ENCODE measurements around the gene PID1.

DNA sequence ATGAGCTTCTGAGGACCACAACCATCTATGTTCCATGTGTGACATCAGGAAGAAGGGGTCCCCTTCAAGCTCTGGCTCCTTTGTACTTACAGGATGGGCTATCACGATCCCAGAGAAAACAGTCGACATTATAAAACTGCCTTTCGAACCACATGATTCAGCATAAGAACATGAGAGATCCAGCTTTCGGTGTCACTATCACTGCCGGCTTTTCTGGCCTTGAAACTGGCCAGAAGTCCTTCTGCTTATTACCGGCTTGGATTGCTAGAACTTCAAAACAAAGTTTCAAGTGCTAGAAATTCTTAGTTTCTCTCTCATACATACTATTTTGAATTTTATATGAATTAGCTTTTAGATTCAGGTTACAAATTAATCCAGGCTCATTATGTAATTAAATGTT is 138.9 kb downstream of the PID1 start:
- no peak for TF ChIP-seq POLR2A (IDR thresholded peaks at IDR 0.05)
- TF ChIP-seq, protein P1, sequence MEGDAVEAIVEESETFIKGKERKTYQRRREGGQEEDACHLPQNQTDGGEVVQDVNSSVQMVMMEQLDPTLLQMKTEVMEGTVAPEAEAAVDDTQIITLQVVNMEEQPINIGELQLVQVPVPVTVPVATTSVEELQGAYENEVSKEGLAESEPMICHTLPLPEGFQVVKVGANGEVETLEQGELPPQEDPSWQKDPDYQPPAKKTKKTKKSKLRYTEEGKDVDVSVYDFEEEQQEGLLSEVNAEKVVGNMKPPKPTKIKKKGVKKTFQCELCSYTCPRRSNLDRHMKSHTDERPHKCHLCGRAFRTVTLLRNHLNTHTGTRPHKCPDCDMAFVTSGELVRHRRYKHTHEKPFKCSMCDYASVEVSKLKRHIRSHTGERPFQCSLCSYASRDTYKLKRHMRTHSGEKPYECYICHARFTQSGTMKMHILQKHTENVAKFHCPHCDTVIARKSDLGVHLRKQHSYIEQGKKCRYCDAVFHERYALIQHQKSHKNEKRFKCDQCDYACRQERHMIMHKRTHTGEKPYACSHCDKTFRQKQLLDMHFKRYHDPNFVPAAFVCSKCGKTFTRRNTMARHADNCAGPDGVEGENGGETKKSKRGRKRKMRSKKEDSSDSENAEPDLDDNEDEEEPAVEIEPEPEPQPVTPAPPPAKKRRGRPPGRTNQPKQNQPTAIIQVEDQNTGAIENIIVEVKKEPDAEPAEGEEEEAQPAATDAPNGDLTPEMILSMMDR (IDR thresholded peaks at IDR 0.05): no peak
- no peak for TF ChIP-seq POLR2AphosphoS5 (IDR thresholded peaks at IDR 0.05; ENCODE audit: insufficient read depth in 1 of 2, low read depth in 1 of 2)
